GM10266 (cell line): ENCODE results near the gene LMBR1.

Experiments used
- DNase-seq: peaks from one replicate; pipeline ENCODE4 v3.0.0; 2012; ENCODE audit errors: extremely low spot score
- TF ChIP-seq, protein P1 (sequence below): IDR thresholded peaks from 2 replicates; pipeline ENCODE4 v1.5.1; 2012; ENCODE audit warnings: mild to moderate bottlenecking, low read depth; ENCODE audit not compliant: control insufficient read depth, insufficient read depth; ENCODE audit errors: missing control alignments

LMBR1 gene

DNA sequence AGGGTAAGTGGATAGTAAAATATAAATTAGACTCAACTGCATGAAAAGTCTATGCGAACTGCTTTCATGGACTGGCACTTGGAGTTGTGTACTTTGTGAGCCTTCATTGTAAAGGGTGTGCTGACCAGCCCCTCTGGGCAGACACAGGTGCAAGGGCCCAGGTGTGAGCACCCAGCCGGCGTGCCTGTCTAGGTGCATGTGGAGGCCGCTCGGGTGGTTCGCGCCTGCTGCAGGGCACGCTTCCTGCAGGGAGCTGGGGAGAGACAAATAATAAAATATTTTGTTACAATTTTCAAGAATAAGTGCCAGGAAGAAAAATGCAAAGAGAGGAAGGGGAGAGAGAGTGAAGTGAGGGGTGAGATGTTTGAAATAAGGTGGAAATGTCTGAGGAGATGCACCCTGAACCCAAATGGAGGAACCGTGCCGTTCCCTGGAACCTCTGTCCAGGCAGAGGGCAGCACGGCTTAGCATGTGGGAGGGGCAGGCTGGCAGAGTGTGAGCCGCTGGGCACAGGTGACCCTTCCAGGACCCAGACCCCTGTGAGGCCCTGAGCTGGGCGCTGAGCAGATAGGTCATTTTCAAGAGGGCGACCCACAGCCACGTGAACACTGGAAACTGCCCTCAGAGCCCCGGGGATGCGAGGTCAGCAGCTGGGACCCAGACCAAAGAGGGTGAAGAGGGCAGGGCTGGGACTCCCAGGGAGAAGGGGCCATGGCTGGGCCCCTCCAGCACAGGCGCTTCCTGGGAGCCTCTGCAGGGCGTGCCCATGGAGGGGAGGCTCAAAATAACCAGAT is 223.8 kb downstream of the LMBR1 start:
- DNase-seq: no peak
- TF ChIP-seq, protein P1, sequence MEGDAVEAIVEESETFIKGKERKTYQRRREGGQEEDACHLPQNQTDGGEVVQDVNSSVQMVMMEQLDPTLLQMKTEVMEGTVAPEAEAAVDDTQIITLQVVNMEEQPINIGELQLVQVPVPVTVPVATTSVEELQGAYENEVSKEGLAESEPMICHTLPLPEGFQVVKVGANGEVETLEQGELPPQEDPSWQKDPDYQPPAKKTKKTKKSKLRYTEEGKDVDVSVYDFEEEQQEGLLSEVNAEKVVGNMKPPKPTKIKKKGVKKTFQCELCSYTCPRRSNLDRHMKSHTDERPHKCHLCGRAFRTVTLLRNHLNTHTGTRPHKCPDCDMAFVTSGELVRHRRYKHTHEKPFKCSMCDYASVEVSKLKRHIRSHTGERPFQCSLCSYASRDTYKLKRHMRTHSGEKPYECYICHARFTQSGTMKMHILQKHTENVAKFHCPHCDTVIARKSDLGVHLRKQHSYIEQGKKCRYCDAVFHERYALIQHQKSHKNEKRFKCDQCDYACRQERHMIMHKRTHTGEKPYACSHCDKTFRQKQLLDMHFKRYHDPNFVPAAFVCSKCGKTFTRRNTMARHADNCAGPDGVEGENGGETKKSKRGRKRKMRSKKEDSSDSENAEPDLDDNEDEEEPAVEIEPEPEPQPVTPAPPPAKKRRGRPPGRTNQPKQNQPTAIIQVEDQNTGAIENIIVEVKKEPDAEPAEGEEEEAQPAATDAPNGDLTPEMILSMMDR: no peak

GRCh38 chr7:156668130-156668741 is 224.7 kb downstream of the LMBR1 start:
- DNase-seq: no peak
- TF ChIP-seq, protein P1: no peak

- DNase-seq: no peak
Measured at GRCh38 chr7:156667110-156667426, 225.9 kb downstream of the LMBR1 start.

GRCh38 chr7:156666368-156667109 is 226.4 kb downstream of the LMBR1 start:
- TF ChIP-seq, protein P1: no peak
- no peak for DNase-seq

More at GRCh38 chr7:156667110-156667426, 225.9 kb downstream of the LMBR1 start:
- TF ChIP-seq, protein P1: no peak

GRCh38 chr7:156665101-156665500 is 227.9 kb downstream of the LMBR1 start:
- DNase-seq: no peak

DNA sequence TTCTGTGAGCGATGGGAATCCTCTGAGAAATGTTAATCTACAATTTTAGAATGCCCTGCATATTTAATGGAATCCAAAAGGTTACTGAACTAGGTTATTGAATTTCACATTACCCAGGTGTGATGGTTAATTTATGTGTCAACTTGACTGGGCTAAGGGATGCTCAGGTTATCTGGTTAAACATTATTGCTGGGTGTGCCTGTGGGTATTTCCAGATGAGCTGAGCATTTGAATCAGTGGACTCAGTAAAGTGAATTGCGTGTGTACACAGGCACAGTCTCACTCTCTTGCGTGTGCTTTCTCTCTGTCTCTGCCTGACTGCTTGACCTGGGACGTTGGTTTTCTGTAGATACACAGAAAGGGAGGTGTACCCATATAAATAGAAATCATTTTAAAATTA is 230.7 kb downstream of the LMBR1 start:
- DNase-seq: no peak
- TF ChIP-seq, protein P1: no peak

More at GRCh38 chr7:156665101-156665500, 227.9 kb downstream of the LMBR1 start:
- TF ChIP-seq, protein P1: no peak
